Measurements from ENCODE around the gene C9orf78. TPM values are rescaled to one million over a fixed set of nuclear protein-coding genes. Genes with fewer than 3 reads are reported as not detected.

The C9orf78 gene
- total RNA-seq, 1 experiment from 2014 or later, result 75.3 TPM

Other genes starting within 250 kb of the C9orf78 start
- gene C9orf50, start 214.2 kb downstream of the C9orf78 start, total RNA-seq (2014; rRNA removed; shearing (Covaris generic)), result not detected in 2 replicates
- gene NTMT1, start 209.1 kb downstream of the C9orf78 start, total RNA-seq (2014; rRNA removed; shearing (Covaris generic)), result 26.9 and 43.8 TPM in 2 replicates
- 13.9 and 14.4 TPM in 2 replicates for gene ASB6, start 193.1 kb downstream of the C9orf78 start, total RNA-seq (2014; rRNA removed; shearing (Covaris generic))
- gene PRRX2, start 169.6 kb downstream of the C9orf78 start, total RNA-seq (2014; rRNA removed; shearing (Covaris generic)), result not detected in 2 replicates
- 3.3 and 4.3 TPM in 2 replicates for gene PTGES, start 82.2 kb downstream of the C9orf78 start, total RNA-seq (2014; rRNA removed; shearing (Covaris generic))
- 47.9 and 80.4 TPM in 2 replicates for gene TOR1B, start 32.1 kb downstream of the C9orf78 start, total RNA-seq (2014; rRNA removed; shearing (Covaris generic))
- gene TOR1A, start 11.1 kb downstream of the C9orf78 start, total RNA-seq (2014; rRNA removed; shearing (Covaris generic)), result 47.8 and 53.2 TPM in 2 replicates
- gene USP20, start 183 bp upstream of the C9orf78 start, total RNA-seq (2014; rRNA removed; shearing (Covaris generic)), result 4.5 and 7.0 TPM in 2 replicates
- gene FNBP1, start 207.9 kb upstream of the C9orf78 start, total RNA-seq (2014; rRNA removed; shearing (Covaris generic)), result 22.7 and 28.4 TPM in 2 replicates
- gene GPR107, start 218.6 kb upstream of the C9orf78 start, total RNA-seq (2014; rRNA removed; shearing (Covaris generic)), result 0.17 and 0.22 TPM in 2 replicates